NCI-H510A (cell line): ENCODE results near the gene NKRF.

ENCODE experiments used
- DNase-seq: peaks from one replicate; lab custom pipeline; 2025; lab: John Stamatoyannopoulos, UW

NKRF gene

DNA sequence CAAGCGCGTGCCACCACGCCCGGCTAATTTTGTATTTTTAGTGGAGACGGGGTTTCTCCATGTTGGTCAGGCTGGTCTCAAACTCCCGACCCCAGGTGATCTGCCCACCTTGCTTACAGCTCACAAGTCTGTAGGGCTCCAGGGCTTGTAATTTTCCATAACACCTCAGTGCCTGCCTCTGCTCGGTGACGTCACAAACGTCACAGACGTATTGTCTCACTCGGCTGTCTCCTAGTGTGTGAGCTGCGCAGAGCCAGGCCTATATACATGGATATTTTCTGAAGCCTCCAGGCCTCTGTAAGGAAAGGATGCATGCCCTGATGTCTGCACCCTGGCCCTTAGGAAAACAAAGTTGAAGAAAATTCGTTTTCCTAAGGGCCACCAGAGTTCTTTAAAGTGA is 8.6 kb upstream of the NKRF start:
- no peak for DNase-seq

DNA sequence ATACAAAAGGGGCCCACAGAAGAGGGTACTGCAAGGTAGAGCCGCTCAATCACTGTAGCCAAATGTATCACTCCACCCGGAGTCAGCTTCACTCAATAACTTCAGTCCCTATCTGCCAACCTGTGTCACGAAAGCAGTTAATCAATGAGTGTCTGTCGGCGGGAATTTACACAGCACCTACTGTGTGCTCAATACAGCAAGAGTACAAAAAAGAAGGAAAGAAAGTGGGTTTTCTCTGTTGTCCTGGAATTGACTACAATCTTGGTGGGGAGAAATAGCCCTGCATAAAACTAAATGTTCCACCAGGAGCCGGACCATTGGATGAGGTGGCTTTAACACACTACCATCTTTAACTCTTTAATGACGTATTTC is 780 bp upstream of the NKRF start:
- DNase-seq = no peak

DNA sequence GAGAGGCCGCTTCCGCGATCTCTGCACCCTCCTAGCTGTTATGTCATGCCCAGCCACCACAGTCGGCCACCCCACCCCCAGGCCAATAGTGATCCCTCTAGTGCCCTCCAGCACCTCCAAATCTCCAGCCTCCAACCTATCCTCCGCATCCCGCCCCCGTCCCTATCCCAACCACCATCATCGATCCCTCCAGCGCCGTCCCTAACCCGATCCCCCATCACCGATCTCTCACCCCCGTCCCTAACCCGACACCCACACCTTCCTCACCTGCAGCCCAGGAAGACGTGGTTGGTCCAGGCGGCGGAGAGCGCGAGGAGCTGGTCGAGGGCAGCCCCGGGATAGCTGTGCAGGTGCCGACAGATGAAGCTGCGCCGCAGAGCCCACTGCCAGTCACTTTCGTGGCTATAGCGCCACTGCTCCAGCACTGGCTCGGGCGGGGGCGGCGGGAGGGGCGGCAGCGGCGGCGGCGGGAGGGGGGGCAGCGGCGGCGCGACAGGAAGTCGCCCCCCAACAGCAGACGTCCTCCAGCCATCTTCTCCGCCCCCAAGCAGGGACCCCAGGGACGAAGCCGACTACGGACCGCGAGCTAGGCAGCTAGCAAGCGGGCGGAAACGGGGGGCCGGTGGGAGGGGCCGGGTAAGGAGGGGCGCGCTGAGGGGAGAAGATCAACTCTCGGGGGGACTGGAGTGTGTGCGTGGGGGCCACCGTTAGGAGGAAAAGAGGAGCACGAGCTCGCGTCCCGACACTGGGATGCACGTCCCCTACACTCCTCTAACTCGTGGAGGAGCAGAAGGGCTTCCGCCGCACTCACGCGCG is 552 bp downstream of the NKRF start:
- no peak for DNase-seq

GRCh38 chrX:119604766-119605463 is 1.3 kb downstream of the NKRF start:
- DNase-seq = no peak

- DNase-seq = no peak
Measured at GRCh38 chrX:119602701-119603255, 3.4 kb downstream of the NKRF start.

DNA sequence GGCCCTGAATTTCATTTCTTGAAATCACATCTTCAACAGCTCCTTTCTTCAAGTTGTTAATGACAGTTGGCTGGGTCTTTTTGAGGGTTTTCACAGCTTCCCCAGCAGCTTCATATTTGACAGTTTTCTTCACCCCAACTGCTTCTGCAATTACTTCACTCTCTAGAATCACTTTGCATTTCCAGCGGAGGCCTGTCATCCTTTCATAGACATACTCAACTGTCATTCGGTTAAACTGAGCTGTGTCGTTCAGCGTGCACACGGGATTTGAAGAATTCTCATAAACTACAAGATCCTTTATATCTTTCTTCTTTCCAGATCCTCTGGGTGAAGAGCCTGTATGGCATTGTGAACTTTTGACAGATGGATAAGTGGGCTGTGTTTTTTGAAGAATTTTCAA is 16.4 kb downstream of the NKRF start:
- no peak for DNase-seq

- no peak for DNase-seq
Measured at GRCh38 chrX:119583431-119584059, 22.7 kb downstream of the NKRF start.

- DNase-seq = no peak
Measured at GRCh38 chrX:119579414-119579813, 26.8 kb downstream of the NKRF start.

GRCh38 chrX:119574394-119575266 is 31.6 kb downstream of the NKRF start, which contains the start of gene UBE2A:
Gene UBE2A (plus strand): TSS chrX:119574563. CDS start chrX:119574712, 149 bp downstream.
- DNase-seq = peak; percentile 84

DNA sequence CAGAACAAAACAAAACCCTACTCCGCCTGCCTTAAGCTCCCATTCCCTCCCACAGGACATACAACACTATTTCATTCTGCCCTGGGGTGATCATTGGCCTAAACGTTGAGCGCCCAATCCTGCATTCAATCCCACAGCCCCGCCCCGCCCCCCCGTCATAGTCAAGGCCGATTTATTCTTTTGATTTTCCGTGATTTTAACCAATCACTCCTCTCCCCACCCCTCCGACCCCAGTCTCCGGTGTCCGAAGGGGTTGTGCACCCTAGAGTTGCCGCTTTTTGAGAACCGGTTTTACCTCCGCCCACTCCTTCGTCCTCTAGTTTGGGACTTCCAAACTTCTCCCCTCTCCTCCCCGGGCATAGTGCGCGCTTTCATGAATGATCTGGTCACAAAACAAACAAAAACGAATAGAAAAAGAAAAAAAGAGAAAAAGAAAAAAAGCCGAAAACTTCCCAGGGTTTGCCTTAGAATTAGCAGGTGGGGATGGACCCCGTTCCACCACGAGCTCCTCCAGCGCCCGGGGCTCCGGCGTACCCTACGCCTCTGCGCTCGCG is 32.3 kb downstream of the NKRF start:
- peak; percentile 2 for DNase-seq

- no peak for DNase-seq
Measured at GRCh38 chrX:119573222-119573621, 33.0 kb downstream of the NKRF start.

GRCh38 chrX:119570351-119570835 is 35.8 kb downstream of the NKRF start:
- DNase-seq = no peak

GRCh38 chrX:119565107-119565663 is 41.0 kb downstream of the NKRF start, which contains the start of gene STEEP1:
Gene STEEP1 (minus strand): TSS chrX:119565409. CDS start chrX:119565355, 54 bp downstream.
- peak; percentile 89 for DNase-seq

GRCh38 chrX:119552508-119552907 is 53.7 kb downstream of the NKRF start:
- no peak for DNase-seq

DNA sequence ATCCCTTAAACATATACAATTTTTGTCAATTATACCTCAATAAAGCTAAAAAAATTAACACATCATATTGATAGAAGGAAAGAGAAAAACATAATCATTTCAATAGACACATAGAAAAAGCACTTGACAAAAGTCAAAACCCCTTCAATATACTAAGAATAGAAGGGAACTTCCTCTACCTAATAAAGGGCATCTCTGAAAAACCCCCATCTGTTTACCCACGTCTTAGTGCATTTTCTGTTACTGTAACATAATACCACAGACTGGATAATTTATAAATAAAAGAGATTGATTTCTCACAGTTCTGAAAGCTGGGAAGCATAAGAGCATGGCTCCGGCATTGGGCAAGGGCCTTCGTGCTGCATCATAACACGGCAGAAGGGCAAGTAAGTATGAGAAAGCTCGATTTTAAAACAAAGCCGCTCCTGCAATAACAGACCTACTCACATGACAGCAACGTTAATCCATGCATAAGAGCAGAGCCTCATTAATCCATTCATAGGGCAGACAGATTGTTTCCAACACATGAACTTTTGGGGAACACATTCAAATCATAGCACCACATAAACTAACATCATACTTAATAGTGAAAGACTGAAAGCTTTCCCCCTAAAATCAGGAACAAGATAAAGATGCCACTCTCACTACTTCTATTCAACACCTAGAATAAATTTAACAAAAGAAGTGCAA is 56.8 kb downstream of the NKRF start:
- DNase-seq = no peak

- DNase-seq = no peak
Measured at GRCh38 chrX:119541188-119541587, 65.0 kb downstream of the NKRF start.

- DNase-seq = no peak
Measured at GRCh38 chrX:119539872-119540271, 66.4 kb downstream of the NKRF start.
